Neural cell (in vitro differentiated cells): Measurements from ENCODE around the gene STARD13. TPM values are rescaled to one million over a fixed set of nuclear protein-coding genes. Genes with fewer than 3 reads are reported as not detected.

Experiments used
- H2AFZ ChIP-seq: fragments of 200-600, 300-800 bp; sonication (generic), shearing (Covaris generic); 2 replicates; pipeline ENCODE4 v1.6.0; 2014; ENCODE audit warnings: low read depth, mild to moderate bottlenecking, antibody characterized with exemption, low read length, moderate library complexity
- H3F3A ChIP-seq: fragments of 200-600 bp; shearing (Covaris generic); 2 replicates; pipeline ENCODE4 v1.6.1; 2016; ENCODE audit warnings: mild to moderate bottlenecking, moderate library complexity, mixed read lengths, antibody characterized with exemption, low read length; ENCODE audit not compliant: insufficient read depth, poor library complexity, severe bottlenecking
- H3K27ac ChIP-seq: fragments of 200-600, 300-800 bp; sonication (generic), shearing (Covaris generic); 2 replicates; pipeline ENCODE4 v1.5.1; 2014; ENCODE audit warnings: mild to moderate bottlenecking, low read length, moderate library complexity
- H3K27me3 ChIP-seq: fragments of 300-800, 200-600 bp; sonication (generic), shearing (Covaris generic); 2 replicates; pipeline ENCODE4 v1.6.0; 2014; ENCODE audit warnings: mild to moderate bottlenecking, low read depth, low read length, moderate library complexity; ENCODE audit not compliant: insufficient read depth
- H3K36me3 ChIP-seq: fragments of 300-800, 200-600 bp; sonication (generic), shearing (Covaris generic); 2 replicates; pipeline ENCODE4 v1.5.1; 2014; ENCODE audit warnings: mild to moderate bottlenecking, antibody characterized with exemption, low read length, moderate library complexity; ENCODE audit not compliant: insufficient read depth
- H3K4me2 ChIP-seq: fragments of 300-800, 200-600 bp; sonication (generic), shearing (Covaris generic); 2 replicates; pipeline ENCODE4 v1.6.0; 2014; ENCODE audit warnings: mild to moderate bottlenecking, low read length
- H3K4me3 ChIP-seq: fragments of 300-800, 200-600 bp; sonication (generic), shearing (Covaris generic); 2 replicates; pipeline ENCODE4 v1.5.1; 2014; ENCODE audit warnings: mild to moderate bottlenecking, low read length, moderate library complexity
- H3K79me2 ChIP-seq: fragments of 200-600 bp; shearing (Covaris generic); replicated peaks from 2 replicates; pipeline ENCODE4 v1.6.0; 2014; ENCODE audit warnings: mild to moderate bottlenecking, low read length, moderate library complexity; ENCODE audit not compliant: insufficient read depth
- H3K9ac ChIP-seq: fragments of 300-800, 200-600 bp; sonication (generic), shearing (Covaris generic); 2 replicates; pipeline ENCODE4 v1.6.1; 2016; ENCODE audit warnings: mild to moderate bottlenecking, low read length, mixed read lengths
- H3K9me2 ChIP-seq: fragments of 200-600 bp; shearing (Covaris generic); 2 replicates; pipeline ENCODE4 v1.6.1; 2016; ENCODE audit warnings: mild to moderate bottlenecking, low read length, mixed read lengths; ENCODE audit not compliant: insufficient read depth
- H3K9me3 ChIP-seq: fragments of 200-600, 300-800 bp; sonication (generic), shearing (Covaris generic); 2 replicates; pipeline ENCODE4 v1.6.1; 2016; ENCODE audit warnings: mild to moderate bottlenecking, mixed run types, low read length, moderate library complexity, mixed read lengths
- H4K20me1 ChIP-seq: fragments of 200-600 bp; shearing (Covaris generic); 2 replicates; pipeline ENCODE4 v1.6.1; 2016; ENCODE audit warnings: mild to moderate bottlenecking, mixed run types; ENCODE audit not compliant: insufficient read depth
- CTCF ChIP-seq: fragments of 450-650 bp; IDR thresholded peaks from 2 replicates; pipeline ENCODE4 v1.5.1; 2014; ENCODE audit warnings: antibody characterized with exemption, mild to moderate bottlenecking, moderate library complexity; ENCODE audit not compliant: poor library complexity, severe bottlenecking
- EP300 ChIP-seq: fragments of 450-650 bp; conservative IDR thresholded peaks from 2 replicates; pipeline ENCODE4 v1.6.1; 2014; ENCODE audit warnings: antibody characterized with exemption, mild to moderate bottlenecking, moderate library complexity; ENCODE audit not compliant: poor library complexity, severe bottlenecking
- EZH2 ChIP-seq: fragments of 200-600, 300-800 bp; shearing (Covaris generic), sonication (generic); IDR thresholded peaks from 2 replicates; pipeline ENCODE4 v1.6.1; 2014; ENCODE audit warnings: antibody characterized with exemption, low read length, borderline replicate concordance, mild to moderate bottlenecking; ENCODE audit not compliant: insufficient read depth, poor library complexity, severe bottlenecking
- MXI1 ChIP-seq: fragments of 450-650 bp; conservative IDR thresholded peaks from 2 replicates; pipeline ENCODE4 v1.6.1; 2014; ENCODE audit warnings: antibody characterized with exemption, mild to moderate bottlenecking; ENCODE audit not compliant: poor library complexity, severe bottlenecking
- POLR2AphosphoS5 ChIP-seq: IDR thresholded peaks from 2 replicates; pipeline ENCODE4 v1.6.1; 2012
- RAD21 ChIP-seq: fragments of 450-650 bp; conservative IDR thresholded peaks from 2 replicates; pipeline ENCODE4 v1.6.1; 2014; ENCODE audit warnings: antibody characterized with exemption, mild to moderate bottlenecking, moderate library complexity
- SMC3 ChIP-seq: fragments of 450-650 bp; conservative IDR thresholded peaks from 2 replicates; pipeline ENCODE4 v1.6.1; 2014; ENCODE audit warnings: antibody characterized with exemption, mild to moderate bottlenecking, moderate library complexity; ENCODE audit not compliant: poor library complexity
- TAF1 ChIP-seq: IDR thresholded peaks from 2 replicates; pipeline ENCODE4 v1.6.1; 2012; ENCODE audit warnings: low read depth
- polyA plus RNA-seq: library from polyadenylated mRNA; depleted of rRNA; stranded (reverse); fragments of >200 nt; gene quantifications from 2 replicates; pipeline ENCODE4 v1.2.3, GENCODE V29; 2014
- TF ChIP-seq, protein P1 (sequence below): IDR thresholded peaks from 2 replicates; pipeline ENCODE4 v1.6.1; 2012; ENCODE audit warnings: borderline replicate concordance

STARD13 gene
- polyA plus RNA-seq, 1 donor from 2014 or later = 0.05 TPM

- TF ChIP-seq POLR2AphosphoS5 (no peak), RAD21 (no peak), MXI1 (no peak), EZH2 (no peak), CTCF (no peak), EP300 (no peak), TAF1 (no peak), SMC3 (no peak)
- TF ChIP-seq, protein P1, sequence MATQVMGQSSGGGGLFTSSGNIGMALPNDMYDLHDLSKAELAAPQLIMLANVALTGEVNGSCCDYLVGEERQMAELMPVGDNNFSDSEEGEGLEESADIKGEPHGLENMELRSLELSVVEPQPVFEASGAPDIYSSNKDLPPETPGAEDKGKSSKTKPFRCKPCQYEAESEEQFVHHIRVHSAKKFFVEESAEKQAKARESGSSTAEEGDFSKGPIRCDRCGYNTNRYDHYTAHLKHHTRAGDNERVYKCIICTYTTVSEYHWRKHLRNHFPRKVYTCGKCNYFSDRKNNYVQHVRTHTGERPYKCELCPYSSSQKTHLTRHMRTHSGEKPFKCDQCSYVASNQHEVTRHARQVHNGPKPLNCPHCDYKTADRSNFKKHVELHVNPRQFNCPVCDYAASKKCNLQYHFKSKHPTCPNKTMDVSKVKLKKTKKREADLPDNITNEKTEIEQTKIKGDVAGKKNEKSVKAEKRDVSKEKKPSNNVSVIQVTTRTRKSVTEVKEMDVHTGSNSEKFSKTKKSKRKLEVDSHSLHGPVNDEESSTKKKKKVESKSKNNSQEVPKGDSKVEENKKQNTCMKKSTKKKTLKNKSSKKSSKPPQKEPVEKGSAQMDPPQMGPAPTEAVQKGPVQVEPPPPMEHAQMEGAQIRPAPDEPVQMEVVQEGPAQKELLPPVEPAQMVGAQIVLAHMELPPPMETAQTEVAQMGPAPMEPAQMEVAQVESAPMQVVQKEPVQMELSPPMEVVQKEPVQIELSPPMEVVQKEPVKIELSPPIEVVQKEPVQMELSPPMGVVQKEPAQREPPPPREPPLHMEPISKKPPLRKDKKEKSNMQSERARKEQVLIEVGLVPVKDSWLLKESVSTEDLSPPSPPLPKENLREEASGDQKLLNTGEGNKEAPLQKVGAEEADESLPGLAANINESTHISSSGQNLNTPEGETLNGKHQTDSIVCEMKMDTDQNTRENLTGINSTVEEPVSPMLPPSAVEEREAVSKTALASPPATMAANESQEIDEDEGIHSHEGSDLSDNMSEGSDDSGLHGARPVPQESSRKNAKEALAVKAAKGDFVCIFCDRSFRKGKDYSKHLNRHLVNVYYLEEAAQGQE = no peak
- H3K36me3 ChIP-seq = no peaks in the 10 kb centered on the region
- H2AFZ ChIP-seq = no peak overlapping the region
- no peak overlapping the region for H3K4me3 ChIP-seq
- H3F3A ChIP-seq = no peaks in the 10 kb centered on the region
- no peaks in the 10 kb centered on the region for H3K9me3 ChIP-seq
- no peak overlapping the region for H3K4me2 ChIP-seq
- no peaks in the 10 kb centered on the region for H4K20me1 ChIP-seq
- no peaks in the 10 kb centered on the region for H3K9me2 ChIP-seq
- H3K79me2 ChIP-seq = no peaks in the 10 kb centered on the region
- H3K27me3 ChIP-seq = no peaks in the 10 kb centered on the region
- no peak overlapping the region for H3K9ac ChIP-seq
- no peak overlapping the region for H3K27ac ChIP-seq
Measured at GRCh38 chr13:33224686-33225085, 60.9 kb downstream of the STARD13 start.

DNA sequence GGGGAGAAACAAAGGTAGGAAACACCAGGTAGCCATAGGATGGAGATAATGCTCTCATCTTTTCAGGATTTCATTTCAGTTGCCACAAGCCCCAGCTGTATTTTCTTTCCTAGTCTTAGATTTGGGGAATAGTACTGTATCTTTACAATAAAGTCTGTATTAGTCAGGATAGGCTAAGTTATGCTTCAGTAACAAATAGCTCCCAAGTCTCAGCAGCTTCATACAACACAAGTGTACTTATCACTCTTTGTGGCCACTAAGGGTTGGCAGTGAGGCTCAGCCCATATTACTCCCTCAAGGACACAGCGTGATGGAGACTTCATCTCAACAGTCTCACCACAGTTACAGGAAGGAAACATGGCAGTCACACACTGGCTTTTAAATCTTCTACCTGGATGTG, 61.4 kb downstream of the STARD13 start:
- Histone ChIP-seq H3K4me2 (no peak overlapping the region), H3K79me2 (no peaks in the 10 kb centered on the region), H2AFZ (no peak overlapping the region)

More for the DNA sequence above, 61.4 kb downstream of the STARD13 start:
- no peaks in the 10 kb centered on the region for H3K27me3 ChIP-seq
- H3K27ac ChIP-seq = no peak overlapping the region
- H3K36me3 ChIP-seq = no peaks in the 10 kb centered on the region
- no peak for TF ChIP-seq SMC3
- no peak for TF ChIP-seq POLR2AphosphoS5
- TF ChIP-seq TAF1 = no peak
- TF ChIP-seq EP300 = no peak
- TF ChIP-seq MXI1 = no peak
- TF ChIP-seq CTCF = no peak
- no peak for TF ChIP-seq RAD21
- no peak for TF ChIP-seq EZH2
- TF ChIP-seq, protein P1 = no peak
- no peaks in the 10 kb centered on the region for H3K9me2 ChIP-seq
- no peak overlapping the region for H3K9ac ChIP-seq
- no peaks in the 10 kb centered on the region for H4K20me1 ChIP-seq
- no peak overlapping the region for H3K4me3 ChIP-seq
- H3K9me3 ChIP-seq = no peaks in the 10 kb centered on the region
- no peaks in the 10 kb centered on the region for H3F3A ChIP-seq
